GM23338 (cell line): ENCODE data around the gene TEX53.

ENCODE experiments used
- CTCF ChIP-seq, 2 experiments: fragments of 200-600 bp in 1 of 2; sonication (generic) in 1 of 2; conservative IDR thresholded peaks; 2 replicates each; pipeline versions ENCODE4 v1.5.1 to v1.6.1; 2016 to 2017; ENCODE audit warnings: antibody characterized with exemption in 2 of 2, low read depth in 2 of 2, mild to moderate bottlenecking in 2 of 2, moderate library complexity in 1 of 2
- JUNB ChIP-seq: IDR thresholded peaks from one replicate; pipeline ENCODE4 v1.6.1; 2016; ENCODE audit warnings: antibody characterized with exemption; ENCODE audit not compliant: unreplicated experiment

GRCh38 chr9:114666401-114666800, 8.8 kb upstream of the TEX53 start:
- TF ChIP-seq JUNB (no peak), CTCF (conservative IDR thresholded peaks at IDR 0.05; ENCODE audit: low read depth in 2 of 2) (no peak)
